ENCODE measurements around the gene DONSON.

GRCh38 chr21:33541105-33541711, 47.3 kb downstream of the DONSON start:
- TF ChIP-seq CTCF (IDR thresholded peaks at IDR 0.05; ENCODE audit: low read depth, low read length), result no peak
- TF ChIP-seq POLR2A (IDR thresholded peaks at IDR 0.05; ENCODE audit: extremely low read depth, insufficient read length), result no peak
- no peak for TF ChIP-seq MAX (IDR thresholded peaks at IDR 0.05; ENCODE audit: low read depth, low read length)
- no peak for TF ChIP-seq MYC (IDR thresholded peaks at IDR 0.05; ENCODE audit: low read depth, low read length)
